Measurements from ENCODE around the gene TMEM119.
"Not testable (repeated sequence)": the region's sequence is repeated elsewhere in the genome, so short reads cannot be mapped to it uniquely, and the experiment has no call there.

TMEM119 gene

DNA sequence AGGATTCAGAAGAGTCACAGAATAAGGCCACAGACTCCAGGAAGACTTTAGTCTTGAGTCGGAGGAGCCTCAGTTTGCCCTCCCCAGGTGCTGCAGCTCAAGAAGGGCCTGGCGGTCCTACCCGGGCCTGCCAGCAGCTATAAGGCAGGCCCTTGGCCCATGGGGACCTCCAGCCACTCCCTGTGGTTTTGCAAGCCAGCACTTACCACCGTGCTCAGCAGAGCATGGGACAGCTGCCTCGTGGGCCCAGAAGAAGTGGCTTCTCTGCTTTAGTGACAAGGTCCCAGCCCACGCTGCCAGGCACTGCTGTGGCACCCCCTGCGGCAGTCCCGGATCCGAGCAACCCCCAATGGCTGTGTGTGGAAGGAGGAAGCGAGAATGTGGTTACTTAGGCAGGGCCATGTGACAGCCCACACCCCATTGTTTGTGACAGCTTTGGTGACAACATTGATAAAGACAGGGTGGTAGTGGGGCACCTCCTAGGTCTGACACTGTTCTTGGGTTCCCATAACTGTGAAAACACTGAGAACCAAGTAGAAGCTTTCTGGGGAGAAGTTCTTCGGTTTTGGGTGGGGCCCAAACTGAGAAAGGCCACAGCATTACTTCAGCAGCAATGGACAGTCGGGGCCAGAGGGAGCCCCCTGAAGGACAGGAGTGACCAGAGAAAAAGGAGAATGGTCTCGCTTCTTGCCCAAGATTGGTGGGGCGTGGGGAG lies 35.8 kb upstream of the TMEM119 start, which contains the start of gene SELPLG:
TSS of gene SELPLG (minus strand) at position 361 of the 715 bp plus-strand sequence. CDS start 9,587 bp downstream, outside the sequence.
- no peak for DNase-seq

DNA sequence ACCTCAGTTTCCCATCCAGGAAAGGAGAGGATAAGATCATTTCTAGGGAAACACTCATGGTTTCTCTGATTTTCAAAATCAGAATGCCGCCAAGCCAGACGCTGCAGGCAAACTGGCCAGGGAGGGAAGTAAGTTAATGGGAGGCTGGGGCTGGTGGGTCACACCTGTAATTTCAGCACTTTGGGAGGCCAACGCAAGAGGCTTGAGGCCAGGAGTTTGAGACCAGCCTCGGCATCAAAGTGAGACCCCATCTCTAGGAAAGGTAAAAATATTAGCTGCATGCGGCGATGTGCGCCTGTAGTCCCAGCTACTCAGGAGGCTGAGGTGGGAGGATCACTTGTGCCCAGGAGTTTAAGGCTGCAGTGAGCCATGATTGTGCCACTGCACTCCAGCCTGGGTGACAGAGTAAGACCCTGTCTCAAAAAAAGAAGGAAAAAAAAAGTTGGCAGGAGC lies 35.2 kb upstream of the TMEM119 start:
- DNase-seq: no peak

- not testable (repeated sequence) for DNase-seq
These were observed 33.4 kb upstream of the TMEM119 start for GRCh38 chr12:108631261-108631660.

DNA sequence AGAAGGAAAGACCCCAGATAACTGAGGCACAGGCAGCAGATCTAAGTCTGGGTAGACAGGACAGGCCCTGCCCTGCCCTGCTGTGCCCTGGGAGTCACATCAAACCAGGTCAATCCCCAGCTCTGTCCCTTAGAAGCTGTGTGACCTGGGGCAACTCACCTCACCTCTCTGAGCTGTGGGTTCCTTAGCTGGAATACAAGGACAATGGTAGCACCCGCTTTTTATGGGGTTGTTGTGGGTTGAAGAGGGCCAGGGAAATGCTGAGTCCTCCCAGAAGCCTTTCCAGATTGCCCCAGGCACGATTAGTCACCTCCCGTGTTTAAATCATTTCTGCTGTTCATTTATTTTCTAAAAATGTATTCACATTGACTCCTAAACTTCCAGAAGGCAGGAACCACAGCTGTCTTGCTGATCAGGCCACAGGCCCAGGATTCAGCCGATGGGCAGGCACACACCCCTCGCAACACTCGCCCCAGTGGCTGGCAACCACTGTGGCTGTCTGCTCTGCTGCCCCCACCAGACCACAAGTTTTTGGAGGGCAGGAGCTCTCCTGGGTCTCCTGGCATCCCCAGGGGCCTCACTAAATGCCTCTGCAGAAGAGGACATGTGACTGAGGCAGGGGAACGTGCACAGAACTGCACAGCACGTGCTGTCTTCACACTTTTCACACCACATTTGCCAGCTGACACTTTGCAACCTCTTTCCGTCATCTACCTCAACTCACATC lies 32.8 kb upstream of the TMEM119 start:
- no peak for DNase-seq

DNA sequence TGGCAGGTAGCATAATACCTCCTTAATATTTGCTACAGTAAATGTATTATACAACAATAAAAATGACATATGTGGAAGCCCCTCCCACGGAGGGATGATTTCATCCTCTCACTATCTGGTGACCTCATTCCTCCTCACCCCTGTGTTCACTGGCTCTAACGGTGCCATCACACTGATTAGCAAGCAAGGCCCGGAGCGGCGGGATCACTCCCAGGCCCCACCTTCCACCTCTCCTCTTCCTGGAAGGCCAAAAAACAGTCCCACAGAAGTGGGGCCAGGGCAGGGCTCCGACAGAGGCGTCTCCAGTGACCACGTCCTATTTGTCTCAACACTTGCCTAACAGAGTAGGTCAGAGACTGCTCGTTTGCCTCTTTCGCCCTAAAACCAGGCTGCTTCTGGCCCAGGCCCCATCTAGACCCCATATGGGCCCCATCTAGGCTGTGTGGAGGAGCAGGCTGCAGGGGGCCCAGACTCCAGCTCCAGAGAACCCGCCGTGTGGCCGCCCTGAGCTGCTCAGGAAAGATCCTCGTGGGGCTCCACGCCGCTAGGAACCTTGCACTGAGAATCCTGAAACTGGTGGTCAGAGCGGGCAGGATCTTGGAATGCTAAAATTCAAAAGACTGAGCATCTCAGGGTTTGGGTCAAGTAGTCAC lies 32.1 kb upstream of the TMEM119 start:
- no peak for DNase-seq

DNA sequence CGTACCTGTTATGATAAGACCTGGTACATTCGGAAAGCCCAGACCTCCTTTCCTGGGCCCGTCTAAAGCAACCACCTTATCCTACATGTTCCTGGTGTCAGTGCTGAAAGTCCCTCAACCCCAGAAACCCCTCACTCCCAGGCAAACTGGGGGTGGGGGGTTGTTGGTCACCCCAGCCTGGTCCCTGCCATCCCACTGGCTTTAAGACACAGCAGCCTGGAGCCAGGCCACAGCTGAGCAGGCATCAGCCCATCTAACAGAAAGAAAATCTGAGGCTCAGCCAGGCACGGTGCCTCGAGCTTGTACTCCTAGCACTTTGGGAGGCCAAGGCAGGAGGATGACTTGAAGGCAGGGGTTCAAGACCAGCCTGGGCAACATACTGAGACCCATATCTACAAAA lies 31.3 kb upstream of the TMEM119 start:
- DNase-seq: no peak

GRCh38 chr12:108627134-108627920 lies 29.4 kb upstream of the TMEM119 start:
- no peak for DNase-seq

DNA sequence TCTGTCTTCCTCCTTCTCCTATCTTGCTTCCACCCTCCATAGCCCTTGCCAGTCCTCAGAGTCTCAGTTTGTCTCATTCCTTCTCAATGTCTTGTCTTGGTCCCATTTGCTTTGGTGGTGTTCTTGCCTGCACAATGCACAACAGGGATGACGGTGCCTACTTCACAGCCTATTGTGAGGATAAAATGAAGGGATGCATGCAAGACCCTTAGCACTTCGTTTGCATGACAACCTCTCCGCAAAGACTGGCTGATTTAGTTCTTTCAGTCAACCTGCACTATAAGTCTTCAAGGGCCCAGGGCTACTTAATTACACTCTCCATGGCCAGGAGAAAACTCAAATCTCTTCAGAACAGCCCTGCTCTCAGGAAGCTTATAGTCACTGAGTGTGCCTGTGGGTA lies 27.3 kb upstream of the TMEM119 start:
- no peak for DNase-seq

DNA sequence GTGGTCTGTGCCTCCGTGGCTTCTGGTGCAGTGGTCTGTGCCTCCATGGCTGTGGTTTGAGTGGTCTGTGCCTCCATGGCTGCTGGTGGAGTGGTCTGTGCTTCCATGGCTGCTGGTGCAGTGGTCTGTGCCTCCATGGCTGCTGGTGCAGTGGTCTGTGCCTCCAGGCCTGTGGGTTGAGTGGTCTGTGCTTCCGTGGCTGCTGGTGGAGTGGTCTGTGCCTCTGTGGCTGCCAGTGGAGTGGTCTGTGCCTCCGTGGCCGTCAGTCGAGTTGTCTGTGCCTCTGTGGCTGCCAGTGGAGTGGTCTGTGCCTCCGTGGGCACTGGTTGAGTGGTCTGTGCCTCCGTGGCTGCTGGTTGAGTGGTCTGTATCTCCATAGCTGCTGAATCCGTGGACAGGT lies 25.7 kb upstream of the TMEM119 start:
- DNase-seq: no peak

GRCh38 chr12:108622921-108623514 lies 25.1 kb upstream of the TMEM119 start:
- DNase-seq: no peak

DNA sequence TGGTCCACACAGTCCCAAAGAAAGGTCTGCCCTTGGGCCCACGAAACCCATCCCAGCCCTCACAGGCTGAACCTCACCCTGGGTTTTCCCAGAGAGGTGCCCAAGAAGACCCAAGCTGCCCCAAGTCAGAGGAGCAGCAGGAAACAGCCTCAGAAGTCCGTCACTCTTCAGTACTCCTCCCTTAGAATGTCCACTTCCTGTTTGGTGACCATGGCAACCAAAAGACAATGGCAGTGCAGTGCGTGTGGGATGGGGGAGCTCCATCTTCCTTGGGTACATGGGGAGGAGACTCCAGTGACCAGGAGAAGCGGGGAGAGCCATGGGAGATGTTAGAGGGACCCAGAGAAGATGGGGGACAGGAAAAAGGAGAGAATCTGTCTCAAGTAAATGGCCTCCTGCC lies 24.5 kb upstream of the TMEM119 start:
- DNase-seq: no peak

GRCh38 chr12:108621161-108621560 lies 23.3 kb upstream of the TMEM119 start:
- DNase-seq: no peak

- no peak for DNase-seq
These were observed 22.5 kb upstream of the TMEM119 start for GRCh38 chr12:108620236-108620879.

- DNase-seq: no peak
These were observed 21.7 kb upstream of the TMEM119 start for GRCh38 chr12:108619369-108620160.

- DNase-seq: not testable (repeated sequence)
These were observed 21.0 kb upstream of the TMEM119 start for GRCh38 chr12:108618953-108619274.

GRCh38 chr12:108618079-108618952 lies 20.4 kb upstream of the TMEM119 start:
- DNase-seq: peak; percentile 42

DNA sequence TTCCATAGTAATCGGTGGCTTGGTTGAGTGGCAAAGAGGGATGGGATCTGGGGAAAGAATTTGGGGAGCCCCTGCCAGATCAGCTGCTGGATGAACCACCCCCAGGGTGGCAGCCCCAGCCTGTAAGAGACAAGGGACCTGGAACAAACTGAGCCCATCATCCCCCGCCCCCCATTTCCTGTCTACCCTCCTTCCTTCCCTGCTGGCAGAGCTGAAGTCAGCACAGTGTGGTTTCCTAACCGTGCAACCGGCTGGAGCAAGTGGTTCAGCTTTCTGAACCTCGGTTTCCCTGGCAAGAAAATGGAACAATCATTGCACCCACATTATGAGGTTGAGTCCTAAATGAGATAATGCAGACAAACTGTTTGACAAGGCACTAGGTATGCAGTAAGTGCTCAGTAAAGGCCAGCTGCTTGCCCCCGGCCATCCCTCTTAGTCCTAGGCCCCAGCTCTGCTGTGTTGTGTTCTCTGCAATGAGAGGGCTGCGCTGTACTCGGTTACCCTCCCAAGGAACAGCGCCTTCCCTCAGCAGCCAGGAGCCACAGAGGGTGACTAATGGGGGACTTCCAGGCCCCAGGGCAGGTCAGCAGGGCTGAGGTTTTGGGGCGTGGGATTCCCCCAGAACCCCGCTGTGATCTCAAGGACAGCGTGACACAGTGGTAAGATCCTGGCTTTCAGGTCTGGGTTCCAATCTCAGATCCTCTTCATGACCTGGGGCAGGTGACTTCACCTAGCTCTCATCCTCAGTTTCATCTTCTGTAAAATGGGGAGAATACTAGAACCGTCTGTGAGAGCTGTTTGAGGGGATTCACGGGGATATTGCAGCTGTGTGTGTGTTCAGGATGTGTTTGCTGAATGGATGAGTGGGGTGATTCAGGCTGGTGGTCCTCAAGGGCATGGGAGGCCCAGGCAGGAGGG lies 19.3 kb upstream of the TMEM119 start:
- no peak for DNase-seq

DNA sequence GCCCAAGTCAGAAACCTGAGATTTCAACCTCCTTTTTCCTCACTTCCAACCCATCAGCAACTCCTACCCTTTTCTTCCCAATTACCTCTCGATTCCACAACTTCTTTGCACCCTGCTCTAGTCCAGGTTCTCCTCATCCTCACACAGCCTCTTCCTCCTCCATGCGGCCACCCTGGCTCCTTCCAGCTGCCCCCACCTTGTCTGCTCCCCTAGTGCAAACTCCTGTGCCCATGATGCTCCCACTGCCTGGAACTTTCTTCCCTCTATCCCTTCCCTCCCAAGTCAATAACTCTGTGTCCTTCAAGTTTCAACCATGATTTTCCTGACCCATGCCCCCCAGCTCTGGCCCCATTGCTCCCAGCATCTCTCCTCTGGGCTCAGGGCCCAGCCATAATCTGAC lies 18.5 kb upstream of the TMEM119 start:
- DNase-seq: no peak

DNA sequence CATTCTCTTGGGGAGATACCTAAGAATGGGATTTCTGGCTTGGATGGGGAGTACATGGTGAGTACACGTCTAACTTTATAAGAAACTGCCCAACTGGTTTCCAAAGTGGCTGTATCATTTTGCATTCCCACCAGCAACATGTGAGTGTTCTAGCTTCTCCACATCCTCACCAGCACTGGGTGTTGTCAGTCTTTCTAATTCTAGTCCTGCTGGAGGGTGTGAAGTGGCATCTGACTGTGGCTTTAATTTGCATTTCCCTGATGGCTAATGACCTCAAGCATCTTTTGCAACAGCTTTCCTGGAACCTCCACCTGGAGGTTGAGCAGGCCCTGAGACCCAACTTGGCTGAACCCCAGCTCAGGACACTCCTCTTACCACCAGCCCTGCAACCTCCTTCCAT lies 18.0 kb upstream of the TMEM119 start:
- DNase-seq: no peak
